RWPE2 (cell line): ENCODE data around the gene CTNNA2.

Source experiments
- ATAC-seq: fragments of 200-7000 bp; cut with Tn5 transposase; 3 replicates; pipeline ENCODE4 v1.9.1; 2021; ENCODE audit warnings: low read depth
- DNase-seq: peaks from one replicate; pipeline ENCODE4 v3.0.0-alpha.2; 2020; ENCODE audit warnings: low spot score
- H3K27ac ChIP-seq: fragments of 450-650 bp; 2 replicates; pipeline ENCODE4 v1.5.1; 2017; ENCODE audit warnings: mild to moderate bottlenecking; ENCODE audit not compliant: poor library complexity, severe bottlenecking
- H3K27me3 ChIP-seq: fragments of 250-450 bp; sonication (Bioruptor Pico); 2 replicates; pipeline ENCODE4 v1.5.1; 2021; ENCODE audit warnings: mild to moderate bottlenecking, moderate library complexity; ENCODE audit not compliant: insufficient read depth, poor library complexity, severe bottlenecking
- H3K36me3 ChIP-seq: fragments of 250-450 bp; sonication (Bioruptor Pico); 2 replicates; pipeline ENCODE4 v1.5.1; 2020; ENCODE audit warnings: low read depth, mild to moderate bottlenecking, moderate library complexity
- H3K4me1 ChIP-seq: fragments of 250-450 bp; sonication (Bioruptor Pico); 2 replicates; pipeline ENCODE4 v1.5.1; 2021; ENCODE audit warnings: mild to moderate bottlenecking, moderate library complexity; ENCODE audit not compliant: insufficient read depth, poor library complexity, severe bottlenecking
- H3K4me3 ChIP-seq: fragments of 250-450 bp; sonication (Bioruptor Pico); 2 replicates; pipeline ENCODE4 v1.5.1; 2021; ENCODE audit warnings: mild to moderate bottlenecking, moderate library complexity; ENCODE audit not compliant: severe bottlenecking
- H3K9me3 ChIP-seq: fragments of 250-450 bp; sonication (Bioruptor Pico); 2 replicates; pipeline ENCODE4 v1.5.1; 2021; ENCODE audit warnings: mild to moderate bottlenecking, moderate library complexity; ENCODE audit not compliant: severe bottlenecking
- CTCF ChIP-seq: fragments of 450-650 bp; IDR thresholded peaks from one replicate; pipeline ENCODE4 v1.5.1; 2017; ENCODE audit warnings: mild to moderate bottlenecking, moderate library complexity; ENCODE audit not compliant: poor library complexity, severe bottlenecking

Gene CTNNA2

GRCh38 chr2:80328159-80328571 is 815.3 kb downstream of the CTNNA2 start:
- H3K9me3 ChIP-seq: no peaks in the 10 kb centered on the region
- peaks cover 33% of the 10 kb centered on the region for H3K27me3 ChIP-seq
- H3K36me3 ChIP-seq: no peaks in the 10 kb centered on the region
- no peak overlapping the region for H3K27ac ChIP-seq
- 0 out of 3 replicates have a peak, but pooled peaks have one; percentile 25 for ATAC-seq
- DNase-seq: no peak
- no peak for TF ChIP-seq CTCF
- no peak overlapping the region for H3K4me3 ChIP-seq
- no peaks in the 10 kb centered on the region for H3K4me1 ChIP-seq

GRCh38 chr2:80329491-80329890 is 816.6 kb downstream of the CTNNA2 start:
- H3K4me3 ChIP-seq: no peak overlapping the region
- no peaks in the 10 kb centered on the region for H3K9me3 ChIP-seq
- no peak for DNase-seq
- no peak overlapping the region for H3K27ac ChIP-seq
- no peaks in the 10 kb centered on the region for H3K36me3 ChIP-seq
- ATAC-seq: no peak
- no peaks in the 10 kb centered on the region for H3K4me1 ChIP-seq
- peaks cover 20% of the 10 kb centered on the region for H3K27me3 ChIP-seq
- no peak for TF ChIP-seq CTCF

GRCh38 chr2:80330527-80331450 is 817.9 kb downstream of the CTNNA2 start:
- no peak for DNase-seq
- ATAC-seq: no peak
- no peaks in the 10 kb centered on the region for H3K4me1 ChIP-seq

GRCh38 chr2:80333886-80334285 is 821.0 kb downstream of the CTNNA2 start:
- H3K4me3 ChIP-seq: no peak overlapping the region
- TF ChIP-seq CTCF: no peak
- H3K9me3 ChIP-seq: no peaks in the 10 kb centered on the region
- no peaks in the 10 kb centered on the region for H3K36me3 ChIP-seq
- H3K27ac ChIP-seq: no peak overlapping the region
- H3K27me3 ChIP-seq: no peaks in the 10 kb centered on the region
- ATAC-seq: no peak
- no peaks in the 10 kb centered on the region for H3K4me1 ChIP-seq
- no peak for DNase-seq

More at GRCh38 chr2:80330527-80331450, 817.9 kb downstream of the CTNNA2 start:
- H3K9me3 ChIP-seq: no peaks in the 10 kb centered on the region
- TF ChIP-seq CTCF: no peak
- H3K4me3 ChIP-seq: no peak overlapping the region
- H3K27ac ChIP-seq: no peak overlapping the region
- peaks cover 7% of the 10 kb centered on the region for H3K27me3 ChIP-seq
- no peaks in the 10 kb centered on the region for H3K36me3 ChIP-seq

- Histone ChIP-seq H3K4me3 (no peak overlapping the region), H3K27me3 (peaks cover 1% of the 10 kb centered on the region), H3K27ac (no peak overlapping the region), H3K4me1 (no peaks in the 10 kb centered on the region), H3K9me3 (no peaks in the 10 kb centered on the region), H3K36me3 (no peaks in the 10 kb centered on the region)
- DNase-seq: no peak
- ATAC-seq: no peak
- TF ChIP-seq CTCF: no peak
These were observed 822.6 kb downstream of the CTNNA2 start for GRCh38 chr2:80335411-80335810.
